ENCODE measurements around the gene CCDC78.
"Not testable (repeated sequence)": the region's sequence is repeated elsewhere in the genome, so short reads cannot be mapped to it uniquely, and the experiment has no call there.

Gene CCDC78

GRCh38 chr16:722835-723633 is 3.2 kb downstream of the CCDC78 start:
- DNase-seq: no peak

DNA sequence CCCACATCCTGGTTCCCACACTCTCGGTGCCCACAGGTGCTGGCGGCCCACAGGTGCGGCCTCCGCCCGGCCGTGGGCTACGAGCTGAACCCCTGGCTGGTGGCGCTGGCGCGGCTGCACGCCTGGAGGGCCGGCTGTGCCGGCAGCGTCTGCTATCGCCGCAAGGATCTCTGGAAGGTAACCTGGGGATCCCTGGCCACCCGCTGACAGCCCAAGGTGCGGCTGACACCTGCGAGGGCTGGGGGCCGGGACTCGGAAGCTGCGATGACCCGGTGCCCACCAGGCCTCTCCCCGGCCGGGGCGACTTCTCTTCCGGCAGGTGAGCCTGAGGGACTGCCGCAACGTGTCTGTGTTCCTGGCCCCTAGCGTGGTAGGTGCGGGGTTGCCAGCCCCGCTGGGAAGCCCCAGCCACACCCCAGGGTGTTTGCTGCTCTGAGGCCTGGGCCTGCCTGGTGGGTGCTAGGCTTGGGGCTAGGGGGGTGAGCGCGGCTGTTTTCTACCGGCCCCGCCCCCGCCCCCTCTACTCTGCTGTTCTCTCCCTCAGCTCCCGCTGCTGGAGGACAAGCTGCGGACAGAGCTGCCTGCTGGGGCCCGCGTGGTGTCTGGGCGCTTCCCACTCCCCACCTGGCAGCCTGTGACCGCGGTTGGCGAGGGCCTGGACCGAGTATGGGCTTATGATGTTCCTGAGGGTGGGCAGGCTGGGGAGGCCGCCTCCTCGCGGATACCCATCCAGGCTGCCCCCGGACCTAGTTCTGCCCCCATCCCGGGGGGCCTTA is 4.3 kb downstream of the CCDC78 start:
- no peak for DNase-seq

- peak; percentile 42 for DNase-seq
These were observed 5.1 kb downstream of the CCDC78 start, which contains the start of gene ANTKMT for GRCh38 chr16:720990-721764. Gene ANTKMT, plus strand, starts transcription at chr16:721146. Its CDS starts 129 bp downstream, at chr16:721275.

DNA sequence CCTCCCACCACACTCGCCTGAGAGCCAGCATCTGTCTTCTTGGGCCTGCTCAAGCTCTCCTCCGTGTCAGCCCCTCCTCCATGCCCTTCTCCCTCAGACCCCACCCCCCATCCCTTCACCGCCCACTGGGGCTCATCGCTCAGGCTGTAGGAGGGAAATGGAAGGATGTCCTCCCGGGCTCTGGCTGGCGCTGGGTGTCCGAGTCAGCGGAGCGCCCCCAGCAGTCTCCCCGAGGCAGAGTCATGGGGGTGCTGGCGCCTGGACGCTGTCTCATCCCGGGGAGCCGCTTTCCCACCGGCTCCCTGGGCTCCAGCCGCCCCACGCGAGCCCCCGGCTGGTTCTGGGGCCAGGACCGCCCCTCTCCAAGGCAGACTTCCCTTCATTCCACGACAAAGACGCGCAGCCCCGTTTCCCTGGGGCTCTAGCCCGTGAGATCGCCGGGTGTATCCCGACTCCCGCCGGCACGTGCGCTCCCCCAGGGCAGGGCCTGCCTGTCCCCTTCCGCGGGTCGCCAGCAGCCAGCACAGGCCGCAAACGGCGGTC is 5.7 kb downstream of the CCDC78 start:
- peak; percentile 20 for DNase-seq

- no peak for DNase-seq
These were observed 6.3 kb downstream of the CCDC78 start for GRCh38 chr16:719815-720446.

DNA sequence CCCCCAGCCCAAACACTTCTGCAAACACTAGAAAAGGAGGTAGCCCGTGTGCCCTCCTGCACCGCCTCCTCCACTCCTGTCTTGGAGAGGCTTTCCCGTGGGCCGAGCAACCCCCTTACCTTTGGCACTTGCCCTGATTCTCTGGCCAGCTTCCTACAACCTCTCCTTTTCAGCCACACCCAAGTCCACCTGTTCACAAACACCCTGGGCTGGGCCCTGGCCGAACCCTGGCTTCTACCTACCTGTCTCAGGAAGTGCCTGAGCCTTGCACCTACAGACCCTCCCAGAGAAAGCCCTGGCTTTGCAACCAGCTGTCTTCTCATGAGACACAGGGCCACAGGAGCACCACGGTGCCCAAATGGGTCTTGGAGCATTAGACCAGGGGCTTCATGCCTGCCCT is 7.3 kb downstream of the CCDC78 start:
- no peak for DNase-seq

- DNase-seq: no peak
These were observed 7.9 kb downstream of the CCDC78 start for GRCh38 chr16:718389-718788.

DNA sequence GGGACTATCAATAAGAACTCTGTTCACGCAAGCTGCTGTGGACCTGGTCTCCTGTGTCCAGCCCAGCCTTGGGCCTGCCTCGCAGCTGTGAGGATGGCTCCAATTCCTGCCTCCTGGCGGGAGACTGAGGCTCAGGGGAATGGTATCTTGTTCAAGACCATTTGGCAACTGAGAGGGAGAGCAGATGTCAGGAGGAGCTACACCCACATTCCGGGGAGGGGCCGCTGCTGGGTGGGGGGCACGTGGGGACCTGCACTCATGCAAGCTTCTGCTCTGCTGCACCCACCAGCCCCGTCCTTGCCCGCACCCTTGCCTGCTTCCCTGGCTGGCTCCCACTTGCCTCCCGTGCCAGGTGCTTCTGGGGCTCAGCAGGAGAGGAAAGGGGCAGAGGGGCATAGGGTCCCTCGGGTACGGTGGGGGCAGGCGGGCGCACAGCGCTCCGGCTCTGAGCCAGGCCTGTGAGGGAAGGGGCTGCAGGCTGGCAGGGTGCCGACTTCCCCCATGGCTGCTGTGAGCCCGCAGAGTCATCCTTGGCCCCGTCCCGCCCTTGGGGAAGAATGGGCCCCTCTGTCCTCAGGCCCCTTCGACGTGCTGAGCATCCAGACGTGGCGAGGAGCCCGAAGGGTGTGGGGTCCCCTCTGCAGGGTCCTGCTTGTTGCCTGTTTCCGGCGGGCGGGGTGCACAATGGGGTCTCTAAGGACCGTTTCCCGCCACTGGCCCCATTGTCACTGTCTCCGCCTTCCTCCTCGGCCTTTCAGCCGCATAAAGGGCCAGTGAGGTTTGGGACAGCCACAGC is 8.6 kb downstream of the CCDC78 start:
- no peak for DNase-seq

- DNase-seq: no peak
These were observed 9.4 kb downstream of the CCDC78 start for GRCh38 chr16:716768-717325.

DNA sequence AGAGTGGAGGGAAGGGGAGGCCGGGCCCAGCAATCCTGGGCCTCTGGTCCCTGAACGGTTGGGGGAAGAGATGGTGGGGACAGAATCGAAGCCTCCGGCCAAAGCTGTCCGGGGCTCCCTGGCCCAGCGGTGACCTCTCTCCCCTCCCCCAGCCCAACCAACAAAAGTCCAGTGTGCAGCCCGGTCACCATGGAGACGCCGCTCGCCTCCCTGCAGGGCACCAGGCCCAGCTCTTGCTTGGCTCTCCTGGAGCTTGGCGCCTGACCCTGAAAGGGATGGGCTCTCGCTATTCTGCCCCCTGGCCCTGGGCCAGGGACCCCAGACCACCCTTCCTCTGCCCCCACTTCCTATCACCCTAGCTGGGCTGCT is 10.1 kb downstream of the CCDC78 start:
- DNase-seq: no peak

DNA sequence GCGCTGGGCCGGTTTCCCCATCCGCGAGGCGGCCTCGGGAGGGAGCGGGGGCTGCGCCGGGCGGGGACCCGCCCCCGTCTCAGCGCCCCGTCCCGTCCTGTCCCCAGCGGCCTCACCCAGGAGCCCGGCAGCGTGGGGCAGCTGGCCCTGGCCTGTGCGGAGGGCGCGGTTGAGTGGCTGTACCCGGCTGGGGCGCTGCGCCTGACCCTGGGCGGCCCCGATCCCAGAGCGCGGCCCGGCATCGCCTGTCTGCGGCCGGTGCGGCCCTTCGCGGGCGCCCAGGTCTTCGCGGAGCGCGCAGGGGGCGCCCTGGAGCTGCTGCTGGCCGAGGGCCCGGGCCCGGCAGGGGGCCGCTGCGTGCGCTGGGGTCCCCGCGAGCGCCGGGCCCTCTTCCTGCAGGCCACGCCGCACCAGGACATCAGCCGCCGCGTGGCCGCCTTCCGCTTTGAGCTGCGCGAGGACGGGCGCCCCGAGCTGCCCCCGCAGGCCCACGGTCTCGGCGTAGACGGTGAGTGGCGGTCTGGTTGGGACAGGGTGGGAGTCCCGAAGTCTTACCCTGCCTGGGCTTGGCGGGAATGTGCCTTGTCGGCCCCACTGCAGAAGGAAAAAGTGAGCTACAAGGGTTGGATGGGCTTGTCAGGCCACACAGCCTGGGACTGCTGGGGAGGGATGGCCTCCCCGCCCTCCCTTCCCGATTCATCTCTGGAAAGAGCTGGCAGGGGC is 10.6 kb downstream of the CCDC78 start:
- DNase-seq: no peak

- DNase-seq: peak; percentile 54
These were observed 11.4 kb downstream of the CCDC78 start, which contains the start of gene METRN for GRCh38 chr16:714558-715476. Gene METRN, plus strand, starts transcription at chr16:715118. Its CDS starts 172 bp downstream, at chr16:715290.

- DNase-seq: no peak
These were observed 12.2 kb downstream of the CCDC78 start for GRCh38 chr16:714079-714478.

GRCh38 chr16:712740-713250 is 13.4 kb downstream of the CCDC78 start:
- not testable (repeated sequence) for DNase-seq

- DNase-seq: no peak
These were observed 14.5 kb downstream of the CCDC78 start for GRCh38 chr16:711548-712320.

DNA sequence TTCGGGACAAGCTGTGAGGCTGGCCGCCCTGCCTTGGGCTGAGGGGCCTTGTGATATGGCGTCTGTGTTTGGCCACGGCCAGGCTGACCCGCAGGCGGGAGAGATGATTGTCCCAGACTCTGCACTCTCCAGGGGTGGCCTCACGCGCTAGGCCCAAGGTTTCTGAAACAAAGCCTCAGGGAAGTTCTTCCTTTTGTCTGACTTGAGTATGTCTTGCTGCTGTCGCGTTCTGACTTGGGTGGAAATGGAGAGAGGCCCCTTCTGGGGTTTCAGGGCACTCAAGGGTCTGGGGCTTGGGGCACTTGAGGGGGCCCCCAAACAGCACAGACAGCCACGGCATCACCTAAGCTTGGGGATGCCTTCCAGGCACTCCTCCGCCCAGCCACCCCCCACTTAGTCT is 15.2 kb downstream of the CCDC78 start:
- no peak for DNase-seq

DNA sequence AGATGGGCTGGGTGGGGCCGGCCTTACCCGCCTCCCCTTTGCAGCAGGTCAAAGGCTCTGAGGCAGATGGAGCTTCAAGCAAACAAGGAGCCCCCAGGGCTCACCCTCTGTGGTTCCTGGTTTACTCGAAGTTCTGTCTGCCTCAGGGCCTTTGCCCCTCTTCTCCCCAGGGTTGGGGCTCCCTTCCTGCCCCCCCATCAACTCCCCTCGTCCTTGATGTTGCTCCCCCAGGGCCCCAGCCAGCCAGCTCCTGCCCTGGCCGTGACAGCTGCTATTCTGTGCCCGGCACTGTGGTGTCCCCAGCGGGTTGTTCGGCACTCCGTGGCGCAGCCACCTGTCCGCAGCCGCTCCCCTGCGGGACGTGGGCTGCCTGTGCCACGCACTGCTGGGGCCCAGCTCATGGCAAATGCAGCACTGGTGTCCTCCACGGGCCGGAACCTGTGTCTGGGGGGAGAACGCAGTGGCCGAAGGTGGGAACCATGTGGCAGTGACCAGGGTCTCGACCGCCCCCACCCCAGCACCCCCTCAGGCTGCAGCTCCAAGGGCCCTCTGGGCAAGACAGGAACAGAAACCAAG is 15.7 kb downstream of the CCDC78 start:
- DNase-seq: no peak
